Liver (tissue), 9 donors: ENCODE data around the gene DMPK. TPM values are rescaled to one million over a fixed set of nuclear protein-coding genes. Genes with fewer than 3 reads are reported as not detected.

Source experiments
- DNase-seq: peaks from one replicate; pipeline ENCODE4 v3.0.0-alpha.2; 2017; ENCODE audit warnings: low spot score
- H3K27ac ChIP-seq, 2 donors: one replicate each; pipeline ENCODE4 v1.7.0; 2013; ENCODE audit warnings: inconsistent platforms in 2 of 2, low read length in 2 of 2, control low read depth in 1 of 2, low read depth in 1 of 2, mild to moderate bottlenecking in 1 of 2
- H3K27me3 ChIP-seq, 4 donors: one replicate each; pipeline versions ENCODE4 v1.6.1 to v1.7.0; 2013; ENCODE audit warnings: low read length in 3 of 4, inconsistent platforms in 1 of 4, mild to moderate bottlenecking in 1 of 4, moderate library complexity in 1 of 4; ENCODE audit not compliant: control insufficient read depth in 4 of 4, insufficient read depth in 4 of 4
- H3K36me3 ChIP-seq, 4 donors: one replicate each; pipeline versions ENCODE4 v1.6.1 to v1.7.0; 2013; ENCODE audit warnings: low read length in 3 of 4, mild to moderate bottlenecking in 3 of 4, low read depth in 1 of 4, moderate library complexity in 1 of 4; ENCODE audit not compliant: control insufficient read depth in 4 of 4, insufficient read depth in 3 of 4
- H3K4me1 ChIP-seq, 4 donors: one replicate each; pipeline versions ENCODE4 v1.6.1 to v1.7.0; 2013; ENCODE audit warnings: low read length in 3 of 4, mild to moderate bottlenecking in 3 of 4, moderate library complexity in 1 of 4; ENCODE audit not compliant: control insufficient read depth in 4 of 4, insufficient read depth in 4 of 4
- H3K4me3 ChIP-seq, 3 donors: one replicate each; pipeline versions ENCODE4 v1.6.1 to v1.7.0; 2013; ENCODE audit warnings: low read length in 3 of 3, control low read depth in 1 of 3, low read depth in 1 of 3, mild to moderate bottlenecking in 1 of 3
- H3K9ac ChIP-seq, 2 donors: one replicate each; pipeline ENCODE4 v1.7.0; 2013; ENCODE audit warnings: low read length in 2 of 2, mild to moderate bottlenecking in 2 of 2, moderate library complexity in 2 of 2, control low read depth in 1 of 2, low read depth in 1 of 2
- H3K9me3 ChIP-seq, 4 donors: one replicate each; pipeline versions ENCODE4 v1.6.1 to v1.7.0; 2013; ENCODE audit warnings: low read length in 3 of 4; ENCODE audit not compliant: control insufficient read depth in 4 of 4
- ATF3 ChIP-seq: IDR thresholded peaks from 2 replicates; pipeline ENCODE4 v1.6.1; 2016; ENCODE audit warnings: antibody characterized with exemption
- CTCF ChIP-seq: fragments of 150-350 bp; IDR thresholded peaks from 2 replicates; pipeline ENCODE4 v1.5.1; 2017; ENCODE audit warnings: improper control_type of control experiment, low read depth, low read length; ENCODE audit not compliant: missing input control
- EGR1 ChIP-seq, 2 donors: IDR thresholded peaks; 2 replicates each; pipeline ENCODE4 v1.6.1; 2016 to 2018; ENCODE audit warnings: antibody characterized with exemption in 2 of 2, low read depth in 2 of 2
- FOXA1 ChIP-seq: IDR thresholded peaks from 2 replicates; pipeline ENCODE4 v1.6.1; 2016; ENCODE audit warnings: antibody characterized with exemption
- FOXA2 ChIP-seq: IDR thresholded peaks from 2 replicates; pipeline ENCODE4 v1.6.1; 2016; ENCODE audit warnings: antibody characterized with exemption
- GABPA ChIP-seq, 2 donors: IDR thresholded peaks in 1 of 2; conservative IDR thresholded peaks in 1 of 2; 2 replicates each; pipeline ENCODE4 v1.6.1; 2016; ENCODE audit warnings: antibody characterized with exemption in 2 of 2, mild to moderate bottlenecking in 1 of 2, moderate library complexity in 1 of 2
- HNF4A ChIP-seq, 2 donors: conservative IDR thresholded peaks; 2 replicates each; pipeline ENCODE4 v1.6.1; 2016; ENCODE audit warnings: antibody characterized with exemption in 2 of 2, mild to moderate bottlenecking in 2 of 2
- HNF4G ChIP-seq: IDR thresholded peaks from 2 replicates; pipeline ENCODE4 v1.6.1; 2016; ENCODE audit warnings: antibody characterized with exemption
- JUND ChIP-seq, 2 donors: IDR thresholded peaks; 2 replicates each; pipeline ENCODE4 v1.6.1; 2016; ENCODE audit warnings: antibody characterized with exemption in 2 of 2
- MAX ChIP-seq: IDR thresholded peaks from 2 replicates; pipeline ENCODE4 v1.6.1; 2016; ENCODE audit warnings: antibody characterized with exemption
- NR2F2 ChIP-seq: IDR thresholded peaks from 2 replicates; pipeline ENCODE4 v1.6.1; 2016; ENCODE audit warnings: antibody characterized with exemption
- RAD21 ChIP-seq, 2 donors: IDR thresholded peaks; 2 replicates each; pipeline ENCODE4 v1.6.1; 2016; ENCODE audit warnings: antibody characterized with exemption in 2 of 2, mild to moderate bottlenecking in 2 of 2
- REST ChIP-seq: IDR thresholded peaks from 2 replicates; pipeline ENCODE4 v1.6.1; 2016; ENCODE audit warnings: antibody characterized with exemption, mild to moderate bottlenecking
- RXRA ChIP-seq, 2 donors: IDR thresholded peaks; 2 replicates each; pipeline ENCODE4 v1.6.1; 2017 to 2018; ENCODE audit warnings: antibody characterized with exemption in 2 of 2, mild to moderate bottlenecking in 1 of 2
- SP1 ChIP-seq: IDR thresholded peaks from 2 replicates; pipeline ENCODE4 v1.6.1; 2018; ENCODE audit warnings: antibody characterized with exemption, mild to moderate bottlenecking
- TAF1 ChIP-seq: conservative IDR thresholded peaks from 2 replicates; pipeline ENCODE4 v1.6.1; 2016; ENCODE audit warnings: antibody characterized with exemption, mild to moderate bottlenecking
- YY1 ChIP-seq: IDR thresholded peaks from 2 replicates; pipeline ENCODE4 v1.6.1; 2016; ENCODE audit warnings: antibody characterized with exemption, mild to moderate bottlenecking
- ZBTB33 ChIP-seq: IDR thresholded peaks from 2 replicates; pipeline ENCODE4 v1.6.1; 2016; ENCODE audit warnings: antibody characterized with exemption
- WGBS: extraction: QIAGEN DNeasy Blood & Tissue Kit; methylation state at CpG from one replicate; pipeline ENCODE4 v1.1.7; 2013; 5-methylcytosine and 5-hydroxymethylcytosine counted together
- polyA plus RNA-seq, 2 donors: library from polyadenylated mRNA; stranded (reverse) in 1 of 2; unstranded in 1 of 2; fragments of 200-250 nt in 1 of 2; fragments of >200 nt in 1 of 2; fragmentation: Nextera tagmentation in 1 of 2; extraction: Ambion mirVana in 1 of 2; gene quantifications; one replicate each; pipeline versions ENCODE4 v1.2.1 to v1.2.3, GENCODE V29; 2013 to 2015
- total RNA-seq, 2 donors: library from RNA; depleted of rRNA; stranded (reverse); fragments of >200 nt; gene quantifications; one replicate each; pipeline ENCODE4 v1.2.3, GENCODE V29; 2014
- donor health status: healthy.
- donor health status: healthy.
- donor health status: healthy.
- donor health status: healthy.
- donor health status: healthy.

The DMPK gene
- total and polyA plus RNA-seq, 4 donors, result 1.8 to 12.5 (median 6.1) TPM

- peak within 1 kb of the TSS; percentile 66 to 94 (median 80) for H3K4me3 ChIP-seq
- TF ChIP-seq RAD21 (IDR thresholded peaks at IDR 0.05) (peak; percentile 51 to 56), FOXA2 (peak; percentile 48), HNF4G (no peak), HNF4A (conservative IDR thresholded peaks at IDR 0.05) (peak in 1 of 2 donors; percentile 43), MAX (peak; percentile 79), REST (peak; percentile 79), EGR1 (IDR thresholded peaks at IDR 0.05; ENCODE audit: low read depth in 2 of 2) (peak in 1 of 2 donors; percentile 83), RXRA (IDR thresholded peaks at IDR 0.05) (peak; percentile 46 to 58), TAF1 (peak; percentile 58), SP1 (peak; percentile 89), JUND (IDR thresholded peaks at IDR 0.05) (peak in 1 of 2 donors; percentile 44), ZBTB33 (peak; percentile 94), GABPA (IDR thresholded peaks at IDR 0.05 in 1 of 2, conservative IDR thresholded peaks at IDR 0.05 in 1 of 2) (peak; percentile 27 to 88), CTCF (no peak), NR2F2 (peak; percentile 60), FOXA1 (peak; percentile 28), YY1 (peak; percentile 97), ATF3 (no peak)
- WGBS, result 1% methylated on average over 48 of the region's 48 CpGs
- H3K4me1 ChIP-seq, result peaks cover 0 to 18% (median 8%) of the 10 kb centered on the region in 4 donors
- H3K9ac ChIP-seq, result peak within 1 kb of the TSS; percentile 42 to 69
- peak; percentile 91 for DNase-seq
- peak within 1 kb of the TSS; percentile 35 to 64 for H3K27ac ChIP-seq
- H3K9me3 ChIP-seq, result no peaks in the 10 kb centered on the region
- no peaks in the 10 kb centered on the region for H3K27me3 ChIP-seq
- peaks cover 0 to 1% (median 0%) of the 10 kb centered on the region in 4 donors for H3K36me3 ChIP-seq
Observed at GRCh38 chr19:45730368-45731288, 51.7 kb downstream of the DMPK start, which contains the start of gene FBXO46. TSS of gene FBXO46 (minus strand) at chr19:45730896. CDS start at chr19:45713495, 17,401 bp downstream.
